ENCODE data around the gene LRRIQ1. TPM values are rescaled to one million over a fixed set of nuclear protein-coding genes. Genes with fewer than 3 reads are reported as not detected.

LRRIQ1 gene
- total and polyA plus RNA-seq, 10 donors, result 0.02 to 1.0 (median 0.20) TPM; not detected in 1

GRCh38 chr12:85130646-85131045, 94.5 kb downstream of the LRRIQ1 start:
- WGBS, 5 donors, result 67 to 77% (median 71%) methylated on average over 6 of the region's 6 CpGs
- no peak overlapping the region for H3K4me3 ChIP-seq
- H3K27me3 ChIP-seq (replicated peaks in 1 of 7), result no peaks in the 10 kb centered on the region
- intact Hi-C loops (cut with DNase I; ENCODE audit: low total_unique reads), result no loop called here
- H3K27ac ChIP-seq, result no peak overlapping the region
- H3K9me3 ChIP-seq, result no peaks in the 10 kb centered on the region
- TF ChIP-seq POLR2A (IDR thresholded peaks at IDR 0.05) (no peak), CTCF (IDR thresholded peaks at IDR 0.05 in 8 of 11, conservative IDR thresholded peaks at IDR 0.05 in 3 of 11) (no peak), POLR2AphosphoS5 (IDR thresholded peaks at IDR 0.05) (no peak)
- H3K4me1 ChIP-seq, result no peaks in the 10 kb centered on the region
- no peak for DNase-seq
- H3K36me3 ChIP-seq, result no peaks in the 10 kb centered on the region

DNA sequence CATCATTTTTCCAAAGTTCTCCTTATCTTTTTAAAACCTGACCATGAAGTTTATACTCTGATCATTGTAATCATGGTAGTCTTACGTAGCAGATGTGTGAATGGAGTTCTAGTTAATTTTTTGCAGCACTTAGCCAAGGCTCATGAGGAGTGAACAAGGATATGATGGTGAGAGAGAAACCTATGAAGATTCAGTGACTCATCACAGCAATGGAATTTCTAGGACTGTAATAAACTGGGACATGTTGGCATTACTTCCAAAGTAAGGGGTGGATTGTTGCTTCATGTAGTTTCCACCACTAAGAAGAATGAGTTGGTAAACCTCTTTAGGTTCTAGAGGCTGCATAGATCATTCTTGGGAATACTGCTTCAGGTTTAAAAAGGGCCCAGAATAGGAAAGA, 102.7 kb downstream of the LRRIQ1 start:
- WGBS, 5 donors, result 65 to 81% (median 80%) methylated on average over 1 of the region's 1 CpG
- Histone ChIP-seq H3K4me3 (no peak overlapping the region), H3K27me3 (replicated peaks in 1 of 7) (no peaks in the 10 kb centered on the region), H3K4me1 (no peaks in the 10 kb centered on the region), H3K36me3 (no peaks in the 10 kb centered on the region), H3K27ac (no peak overlapping the region), H3K9me3 (no peaks in the 10 kb centered on the region)
- TF ChIP-seq POLR2A (IDR thresholded peaks at IDR 0.05) (no peak), POLR2AphosphoS5 (IDR thresholded peaks at IDR 0.05) (no peak), CTCF (IDR thresholded peaks at IDR 0.05 in 8 of 11, conservative IDR thresholded peaks at IDR 0.05 in 3 of 11) (no peak)
- intact Hi-C loops (cut with DNase I; ENCODE audit: low total_unique reads), result no loop called here
- DNase-seq, result no peak

- DNase-seq, result no peak
- H3K27me3 ChIP-seq (replicated peaks in 1 of 7), result no peaks in the 10 kb centered on the region
- intact Hi-C loops (cut with DNase I; ENCODE audit: low total_unique reads), result no loop called here
- H3K36me3 ChIP-seq, result no peaks in the 10 kb centered on the region
- H3K4me1 ChIP-seq, result no peaks in the 10 kb centered on the region
- WGBS, 5 donors, result 83 to 100% (median 93%) methylated on average over 1 of the region's 1 CpG
- TF ChIP-seq CTCF (IDR thresholded peaks at IDR 0.05 in 8 of 11, conservative IDR thresholded peaks at IDR 0.05 in 3 of 11) (no peak), POLR2AphosphoS5 (IDR thresholded peaks at IDR 0.05) (no peak), POLR2A (IDR thresholded peaks at IDR 0.05) (no peak)
- no peaks in the 10 kb centered on the region for H3K9me3 ChIP-seq
- H3K4me3 ChIP-seq, result no peak overlapping the region
- H3K27ac ChIP-seq, result no peak overlapping the region
These were observed 111.2 kb downstream of the LRRIQ1 start for GRCh38 chr12:85147331-85147730.

DNA sequence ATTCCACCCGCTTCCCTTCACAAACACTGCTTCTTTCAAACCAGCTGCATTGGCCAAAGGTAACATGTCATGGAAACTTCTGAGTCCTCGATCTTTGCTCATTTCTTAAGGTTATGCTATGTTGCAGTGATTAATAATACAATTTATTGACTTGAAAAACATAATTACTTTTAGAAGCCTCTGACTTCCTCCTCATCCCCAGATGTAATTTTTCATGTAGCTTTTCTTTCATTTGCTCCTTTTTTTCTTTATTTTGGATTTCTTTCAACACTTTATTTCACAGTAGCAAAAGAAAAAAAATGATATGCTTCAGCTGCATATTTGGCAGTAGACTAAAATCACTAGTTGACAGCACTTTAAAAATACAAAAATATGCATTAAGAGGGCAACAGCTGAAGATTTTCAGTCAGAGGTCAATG, 116.2 kb downstream of the LRRIQ1 start:
- TF ChIP-seq POLR2AphosphoS5 (IDR thresholded peaks at IDR 0.05) (no peak), POLR2A (IDR thresholded peaks at IDR 0.05) (no peak), CTCF (IDR thresholded peaks at IDR 0.05 in 8 of 11, conservative IDR thresholded peaks at IDR 0.05 in 3 of 11) (no peak)
- H3K27ac ChIP-seq, result no peak overlapping the region
- no peaks in the 10 kb centered on the region for H3K9me3 ChIP-seq
- 60 to 79% (median 70%) methylated on average over 2 of the region's 2 CpGs for WGBS, 5 donors
- no peak overlapping the region for H3K4me3 ChIP-seq
- H3K27me3 ChIP-seq (replicated peaks in 1 of 7), result no peaks in the 10 kb centered on the region
- H3K4me1 ChIP-seq, result no peaks in the 10 kb centered on the region
- DNase-seq, result no peak
- no peaks in the 10 kb centered on the region for H3K36me3 ChIP-seq
- intact Hi-C loops (cut with DNase I; ENCODE audit: low total_unique reads), result no loop called here
